ENCODE data around the gene TTBK1. TPM values are rescaled to one million over a fixed set of nuclear protein-coding genes. Genes with fewer than 3 reads are reported as not detected.
A peak's percentile ranks its signal among the peaks of the same experiment; 100 is the strongest.

Gene TTBK1
- total and polyA plus RNA-seq, 2 of the 4 experiments (the other 2 are of a cell fraction): 0.02 TPM; not detected in 1

DNA sequence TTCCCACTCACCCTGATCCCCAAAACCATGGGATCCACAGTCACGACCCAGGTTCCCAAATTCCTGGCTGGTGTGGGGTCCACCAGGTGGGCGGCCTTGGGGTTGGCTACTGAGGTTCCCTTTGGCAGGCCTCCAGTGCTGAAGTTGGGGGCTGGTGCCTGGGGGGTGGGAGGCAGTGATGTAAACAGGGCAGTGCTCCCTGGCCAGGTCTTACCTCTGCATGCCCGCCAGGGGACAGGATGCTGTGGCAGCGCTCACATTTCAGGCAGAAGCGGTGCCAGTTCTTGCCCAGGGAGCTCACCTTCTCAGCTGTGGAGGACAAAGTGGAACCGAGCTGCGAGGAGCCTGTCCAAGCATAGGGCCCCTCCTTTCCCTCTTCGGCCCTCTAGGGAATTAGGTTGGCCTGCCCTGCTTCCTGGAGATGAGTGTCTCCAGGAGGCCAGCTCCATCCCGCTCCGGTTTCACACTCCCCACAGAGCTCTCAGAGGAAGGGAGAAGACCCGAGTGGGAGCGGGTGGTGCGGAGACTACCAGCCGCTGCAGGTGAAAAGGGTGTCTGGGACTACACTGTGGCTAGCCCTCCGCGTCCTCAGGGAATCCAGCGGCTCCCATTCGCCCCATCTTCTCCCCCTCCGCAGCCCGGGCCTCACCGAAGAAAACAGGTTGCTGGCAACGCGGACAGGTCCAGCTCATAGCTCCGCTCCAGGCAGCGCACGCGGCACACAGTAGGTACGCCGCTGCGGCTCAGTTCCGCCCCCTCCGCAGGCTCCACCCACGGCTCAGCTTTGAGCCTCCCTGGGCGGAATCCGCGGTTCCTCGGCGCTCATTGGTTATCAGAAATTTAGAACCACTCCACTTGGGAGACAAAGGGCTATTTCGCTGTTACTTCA is 65.1 kb downstream of the TTBK1 start, which contains the start of gene CRIP3:
TSS of gene CRIP3 (minus strand) at position 726 of the 889 bp plus-strand sequence. CDS start at position 692, 34 bp downstream.
- H3K79me1 ChIP-seq (ENCODE audit: low read depth in 1 of 2, low read length in 2 of 2): no peaks in the 10 kb centered on the region
- no peaks in the 10 kb centered on the region for H3K9me1 ChIP-seq (ENCODE audit: insufficient read depth, low read length)
- H2AFZ ChIP-seq (replicated peaks; ENCODE audit: low read length, poor library complexity): peak within 1 kb of the TSS; percentile 82
- intact Hi-C loops (cut with micrococcal nuclease) (no loop called here), in situ Hi-C loops (cut with MboI; ENCODE audit: low sequenced_read_pairs) (no loop called here), dilution Hi-C loops (cut with HindIII; ENCODE audit: low sequenced_read_pairs, unreplicated experiment) (no loop called here)
- no peak within 1 kb of the TSS for H2BK20ac ChIP-seq (ENCODE audit: low read depth, low read length)
- DNase-seq: no peak
- H3K14ac ChIP-seq (replicated peaks; ENCODE audit: low read depth, low read length): no peak within 1 kb of the TSS
- no peak within 1 kb of the TSS for H3K18ac ChIP-seq (ENCODE audit: low read depth, low read length)
- ATAC-seq (ENCODE audit: low read depth): peak; percentile 82
- peak within 1 kb of the TSS; percentile 76; the same call in 1 of the 2 replicates for H3K23ac ChIP-seq (ENCODE audit: low read depth, low read length)
- H2BK5ac ChIP-seq (ENCODE audit: low read depth, low read length, poor library complexity, severe bottlenecking): no peak within 1 kb of the TSS
- CTCF ChIA-PET: interaction anchor here (0.9 to 1.0 kb wide), 2 partner anchors 20 to 52 kb away, joined by 3 to 4 read pairs; no protein-coding TSS in a partner anchor
- H4K5ac ChIP-seq (ENCODE audit: low read depth, low read length): no peak within 1 kb of the TSS
- no peak within 1 kb of the TSS for H2BK15ac ChIP-seq (ENCODE audit: low read depth, low read length)
- H3K56ac ChIP-seq (ENCODE audit: extremely low read depth, insufficient read depth, low read length): no peak within 1 kb of the TSS
- H3K4me1 ChIP-seq (ENCODE audit: control insufficient read depth, insufficient read depth, low read length): no peaks in the 10 kb centered on the region; the same call in 1 of the 2 replicates
- no peaks in the 10 kb centered on the region; the same call in 1 of the 2 replicates for H4K20me1 ChIP-seq (ENCODE audit: insufficient read depth, low read length)
- no peak within 1 kb of the TSS for H4K91ac ChIP-seq (ENCODE audit: insufficient read depth, low read depth, low read length)
- no peaks in the 10 kb centered on the region for H3K9me3 ChIP-seq (ENCODE audit: control insufficient read depth, insufficient read depth, low read length)
- TF ChIP-seq RCOR1 (IDR thresholded peaks at IDR 0.05; ENCODE audit: insufficient replicate concordance, low read length): no peak
- TF ChIP-seq, protein P1, sequence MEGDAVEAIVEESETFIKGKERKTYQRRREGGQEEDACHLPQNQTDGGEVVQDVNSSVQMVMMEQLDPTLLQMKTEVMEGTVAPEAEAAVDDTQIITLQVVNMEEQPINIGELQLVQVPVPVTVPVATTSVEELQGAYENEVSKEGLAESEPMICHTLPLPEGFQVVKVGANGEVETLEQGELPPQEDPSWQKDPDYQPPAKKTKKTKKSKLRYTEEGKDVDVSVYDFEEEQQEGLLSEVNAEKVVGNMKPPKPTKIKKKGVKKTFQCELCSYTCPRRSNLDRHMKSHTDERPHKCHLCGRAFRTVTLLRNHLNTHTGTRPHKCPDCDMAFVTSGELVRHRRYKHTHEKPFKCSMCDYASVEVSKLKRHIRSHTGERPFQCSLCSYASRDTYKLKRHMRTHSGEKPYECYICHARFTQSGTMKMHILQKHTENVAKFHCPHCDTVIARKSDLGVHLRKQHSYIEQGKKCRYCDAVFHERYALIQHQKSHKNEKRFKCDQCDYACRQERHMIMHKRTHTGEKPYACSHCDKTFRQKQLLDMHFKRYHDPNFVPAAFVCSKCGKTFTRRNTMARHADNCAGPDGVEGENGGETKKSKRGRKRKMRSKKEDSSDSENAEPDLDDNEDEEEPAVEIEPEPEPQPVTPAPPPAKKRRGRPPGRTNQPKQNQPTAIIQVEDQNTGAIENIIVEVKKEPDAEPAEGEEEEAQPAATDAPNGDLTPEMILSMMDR (conservative IDR thresholded peaks at IDR 0.05; ENCODE audit: low read depth, low read length): 0 out of 2 replicates have a peak, but pooled peaks have one; percentile 15
- TF ChIP-seq RAD21 (IDR thresholded peaks at IDR 0.05; ENCODE audit: low read length): no peak
- H3K4me3 ChIP-seq (ENCODE audit: insufficient read depth, low read depth, low read length): peak within 1 kb of the TSS; percentile 14; the same call in 1 of the 2 replicates
- H3K27ac ChIP-seq (ENCODE audit: insufficient read depth, low read length): no peak within 1 kb of the TSS
- no peak within 1 kb of the TSS for H4K8ac ChIP-seq (ENCODE audit: low read depth in 2 of 2, low read length in 2 of 2)
- H3K4ac ChIP-seq (ENCODE audit: low read depth, low read length): no peak within 1 kb of the TSS
- H2AK9ac ChIP-seq (replicated peaks; ENCODE audit: low read depth, low read length, poor library complexity): no peak within 1 kb of the TSS
- peaks cover 46% of the 10 kb centered on the region for H3K27me3 ChIP-seq (ENCODE audit: control insufficient read depth, insufficient read depth, low read length)
- H3K36me3 ChIP-seq (ENCODE audit: control insufficient read depth, insufficient read depth, low read length): no peaks in the 10 kb centered on the region
- POLR2A ChIA-PET (ENCODE audit: unreplicated experiment): no interaction called here
- H2BK120ac ChIP-seq (ENCODE audit: low read depth, low read length): no peak within 1 kb of the TSS
- H3K9ac ChIP-seq (ENCODE audit: low read depth, low read length): no peak within 1 kb of the TSS
- no TSS peak for BruUV-seq (replicated peaks)
- H2AK5ac ChIP-seq (ENCODE audit: low read depth, low read length): no peak within 1 kb of the TSS
- H3K4me2 ChIP-seq (ENCODE audit: low read depth, low read length): peak within 1 kb of the TSS; percentile 68
- WGBS, 2 experiments (ENCODE audit: extremely low coverage in 2 of 2, insufficient read length in 1 of 2): 16% methylated on average over 7 of the region's 39 CpGs; no CpG with 5 or more reads in 1 of the 2 experiments
